ENCODE measurements around the gene ZNF571. TPM values are rescaled to one million over a fixed set of nuclear protein-coding genes. Genes with fewer than 3 reads are reported as not detected.

The ZNF571 gene
- total and polyA plus RNA-seq, 2 experiments from 2014 or later = 4.4 to 5.0 TPM

DNA sequence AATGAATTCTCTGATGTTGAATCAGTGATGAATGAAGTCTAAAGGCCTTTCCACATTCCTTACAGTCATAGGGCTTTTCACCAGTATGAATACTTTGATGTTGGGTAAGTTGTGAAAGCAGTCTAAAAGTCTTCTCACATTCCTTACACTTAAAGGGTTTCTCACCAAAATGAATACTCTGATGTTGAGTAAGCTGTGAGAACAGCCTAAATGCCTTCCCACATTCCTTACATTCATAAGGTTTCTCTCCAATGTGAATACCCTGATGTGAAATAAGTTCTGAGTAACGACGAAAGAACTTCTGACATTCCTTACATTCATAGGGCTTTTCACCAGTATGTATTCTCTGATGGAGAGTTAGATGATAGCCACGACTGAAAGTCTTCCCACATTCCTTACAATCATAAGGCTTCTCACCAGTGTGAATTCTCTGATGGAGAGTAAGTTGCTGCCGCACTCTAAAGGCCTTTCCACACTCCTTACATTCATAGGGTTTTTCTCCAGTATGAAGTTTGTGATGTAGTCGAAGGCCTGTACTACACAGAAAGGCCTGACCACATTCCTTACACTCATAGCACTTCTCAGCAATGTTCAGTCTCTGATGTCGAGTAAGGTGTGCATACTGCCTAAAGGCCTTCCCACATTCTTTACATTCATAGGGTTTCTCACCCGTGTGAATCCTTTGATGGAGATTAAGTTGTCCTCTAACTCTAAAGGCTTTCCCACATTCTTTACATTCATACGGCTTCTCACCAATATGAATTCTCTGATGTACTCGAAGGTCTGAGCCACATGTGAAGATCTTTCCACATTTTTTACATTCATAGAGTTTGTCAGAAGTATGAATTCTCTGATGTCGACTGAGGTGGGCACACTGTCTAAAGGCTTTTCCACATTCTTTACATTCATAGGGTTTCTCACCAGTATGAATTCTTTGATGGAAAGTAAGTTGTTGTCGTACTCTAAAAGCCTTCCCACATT, 40.8 kb upstream of the ZNF571 start:
- no peak overlapping the region for H2AFZ ChIP-seq
- no peak overlapping the region for H3K27ac ChIP-seq (ENCODE audit: low read depth)
- no peaks in the 10 kb centered on the region for H3K9me2 ChIP-seq (ENCODE audit: insufficient read depth)
- H3K4me3 ChIP-seq = no peak overlapping the region
- Mint-ChIP-seq H3K4me3 (no peak overlapping the region), H3K9me3 (peaks cover 71% of the 10 kb centered on the region), H3K36me3 (ENCODE audit: low read depth) (peaks cover 70% of the 10 kb centered on the region), H3K27ac (no peak overlapping the region), H3K4me1 (no peaks in the 10 kb centered on the region), H3K27me3 (ENCODE audit: insufficient read depth, low read depth, poor library complexity) (peaks cover 4% of the 10 kb centered on the region)
- DNase-seq (ENCODE audit: low spot score) (peak; percentile 35), ATAC-seq (no peak)
- no peaks in the 10 kb centered on the region for H3K27me3 ChIP-seq (ENCODE audit: insufficient read depth)
- H3K79me2 ChIP-seq (replicated peaks; ENCODE audit: insufficient read depth) = no peaks in the 10 kb centered on the region
- H3K4me2 ChIP-seq = no peak overlapping the region
- TF ChIP-seq POLR2AphosphoS5 (IDR thresholded peaks at IDR 0.05; ENCODE audit: low read depth) (no peak), EZH2 (IDR thresholded peaks at IDR 0.05; ENCODE audit: low read depth, unreplicated experiment) (no peak), ZNF114 (CRISPR knock-in tag; IDR thresholded peaks at IDR 0.05) (no peak), CREB1 (CRISPR knock-in tag; IDR thresholded peaks at IDR 0.05; ENCODE audit: low read depth) (no peak), JUNB (IDR thresholded peaks at IDR 0.05; ENCODE audit: unreplicated experiment) (no peak), STAT1 (IDR thresholded peaks at IDR 0.05; ENCODE audit: unreplicated experiment) (no peak), ZNF331 (CRISPR knock-in tag; IDR thresholded peaks at IDR 0.05; ENCODE audit: low read depth) (no peak), EZH2phosphoT487 (IDR thresholded peaks at IDR 0.05; ENCODE audit: unreplicated experiment) (no peak)
- TF ChIP-seq, protein P1, sequence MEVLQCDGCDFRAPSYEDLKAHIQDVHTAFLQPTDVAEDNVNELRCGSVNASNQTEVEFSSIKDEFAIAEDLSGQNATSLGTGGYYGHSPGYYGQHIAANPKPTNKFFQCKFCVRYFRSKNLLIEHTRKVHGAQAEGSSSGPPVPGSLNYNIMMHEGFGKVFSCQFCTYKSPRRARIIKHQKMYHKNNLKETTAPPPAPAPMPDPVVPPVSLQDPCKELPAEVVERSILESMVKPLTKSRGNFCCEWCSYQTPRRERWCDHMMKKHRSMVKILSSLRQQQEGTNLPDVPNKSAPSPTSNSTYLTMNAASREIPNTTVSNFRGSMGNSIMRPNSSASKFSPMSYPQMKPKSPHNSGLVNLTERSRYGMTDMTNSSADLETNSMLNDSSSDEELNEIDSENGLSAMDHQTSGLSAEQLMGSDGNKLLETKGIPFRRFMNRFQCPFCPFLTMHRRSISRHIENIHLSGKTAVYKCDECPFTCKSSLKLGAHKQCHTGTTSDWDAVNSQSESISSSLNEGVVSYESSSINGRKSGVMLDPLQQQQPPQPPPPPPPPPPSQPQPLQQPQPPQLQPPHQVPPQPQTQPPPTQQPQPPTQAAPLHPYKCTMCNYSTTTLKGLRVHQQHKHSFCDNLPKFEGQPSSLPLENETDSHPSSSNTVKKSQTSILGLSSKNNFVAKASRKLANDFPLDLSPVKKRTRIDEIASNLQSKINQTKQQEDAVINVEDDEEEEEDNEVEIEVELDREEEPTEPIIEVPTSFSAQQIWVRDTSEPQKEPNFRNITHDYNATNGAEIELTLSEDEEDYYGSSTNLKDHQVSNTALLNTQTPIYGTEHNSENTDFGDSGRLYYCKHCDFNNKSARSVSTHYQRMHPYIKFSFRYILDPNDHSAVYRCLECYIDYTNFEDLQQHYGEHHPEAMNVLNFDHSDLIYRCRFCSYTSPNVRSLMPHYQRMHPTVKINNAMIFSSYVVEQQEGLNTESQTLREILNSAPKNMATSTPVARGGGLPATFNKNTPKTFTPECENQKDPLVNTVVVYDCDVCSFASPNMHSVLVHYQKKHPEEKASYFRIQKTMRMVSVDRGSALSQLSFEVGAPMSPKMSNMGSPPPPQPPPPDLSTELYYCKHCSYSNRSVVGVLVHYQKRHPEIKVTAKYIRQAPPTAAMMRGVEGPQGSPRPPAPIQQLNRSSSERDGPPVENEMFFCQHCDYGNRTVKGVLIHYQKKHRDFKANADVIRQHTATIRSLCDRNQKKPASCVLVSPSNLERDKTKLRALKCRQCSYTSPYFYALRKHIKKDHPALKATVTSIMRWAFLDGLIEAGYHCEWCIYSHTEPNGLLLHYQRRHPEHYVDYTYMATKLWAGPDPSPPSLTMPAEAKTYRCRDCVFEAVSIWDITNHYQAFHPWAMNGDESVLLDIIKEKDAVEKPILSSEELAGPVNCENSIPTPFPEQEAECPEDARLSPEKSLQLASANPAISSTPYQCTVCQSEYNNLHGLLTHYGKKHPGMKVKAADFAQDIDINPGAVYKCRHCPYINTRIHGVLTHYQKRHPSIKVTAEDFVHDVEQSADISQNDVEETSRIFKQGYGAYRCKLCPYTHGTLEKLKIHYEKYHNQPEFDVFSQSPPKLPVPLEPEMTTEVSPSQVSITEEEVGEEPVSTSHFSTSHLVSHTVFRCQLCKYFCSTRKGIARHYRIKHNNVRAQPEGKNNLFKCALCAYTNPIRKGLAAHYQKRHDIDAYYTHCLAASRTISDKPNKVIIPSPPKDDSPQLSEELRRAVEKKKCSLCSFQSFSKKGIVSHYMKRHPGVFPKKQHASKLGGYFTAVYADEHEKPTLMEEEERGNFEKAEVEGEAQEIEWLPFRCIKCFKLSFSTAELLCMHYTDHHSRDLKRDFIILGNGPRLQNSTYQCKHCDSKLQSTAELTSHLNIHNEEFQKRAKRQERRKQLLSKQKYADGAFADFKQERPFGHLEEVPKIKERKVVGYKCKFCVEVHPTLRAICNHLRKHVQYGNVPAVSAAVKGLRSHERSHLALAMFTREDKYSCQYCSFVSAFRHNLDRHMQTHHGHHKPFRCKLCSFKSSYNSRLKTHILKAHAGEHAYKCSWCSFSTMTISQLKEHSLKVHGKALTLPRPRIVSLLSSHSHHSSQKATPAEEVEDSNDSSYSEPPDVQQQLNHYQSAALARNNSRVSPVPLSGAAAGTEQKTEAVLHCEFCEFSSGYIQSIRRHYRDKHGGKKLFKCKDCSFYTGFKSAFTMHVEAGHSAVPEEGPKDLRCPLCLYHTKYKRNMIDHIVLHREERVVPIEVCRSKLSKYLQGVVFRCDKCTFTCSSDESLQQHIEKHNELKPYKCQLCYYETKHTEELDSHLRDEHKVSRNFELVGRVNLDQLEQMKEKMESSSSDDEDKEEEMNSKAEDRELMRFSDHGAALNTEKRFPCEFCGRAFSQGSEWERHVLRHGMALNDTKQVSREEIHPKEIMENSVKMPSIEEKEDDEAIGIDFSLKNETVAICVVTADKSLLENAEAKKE (CRISPR knock-in tag; IDR thresholded peaks at IDR 0.05) = no peak
- TF ChIP-seq, protein P2, sequence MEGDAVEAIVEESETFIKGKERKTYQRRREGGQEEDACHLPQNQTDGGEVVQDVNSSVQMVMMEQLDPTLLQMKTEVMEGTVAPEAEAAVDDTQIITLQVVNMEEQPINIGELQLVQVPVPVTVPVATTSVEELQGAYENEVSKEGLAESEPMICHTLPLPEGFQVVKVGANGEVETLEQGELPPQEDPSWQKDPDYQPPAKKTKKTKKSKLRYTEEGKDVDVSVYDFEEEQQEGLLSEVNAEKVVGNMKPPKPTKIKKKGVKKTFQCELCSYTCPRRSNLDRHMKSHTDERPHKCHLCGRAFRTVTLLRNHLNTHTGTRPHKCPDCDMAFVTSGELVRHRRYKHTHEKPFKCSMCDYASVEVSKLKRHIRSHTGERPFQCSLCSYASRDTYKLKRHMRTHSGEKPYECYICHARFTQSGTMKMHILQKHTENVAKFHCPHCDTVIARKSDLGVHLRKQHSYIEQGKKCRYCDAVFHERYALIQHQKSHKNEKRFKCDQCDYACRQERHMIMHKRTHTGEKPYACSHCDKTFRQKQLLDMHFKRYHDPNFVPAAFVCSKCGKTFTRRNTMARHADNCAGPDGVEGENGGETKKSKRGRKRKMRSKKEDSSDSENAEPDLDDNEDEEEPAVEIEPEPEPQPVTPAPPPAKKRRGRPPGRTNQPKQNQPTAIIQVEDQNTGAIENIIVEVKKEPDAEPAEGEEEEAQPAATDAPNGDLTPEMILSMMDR (conservative IDR thresholded peaks at IDR 0.05; ENCODE audit: low read depth in 2 of 2) = no peak
- TF ChIP-seq, protein P3, sequence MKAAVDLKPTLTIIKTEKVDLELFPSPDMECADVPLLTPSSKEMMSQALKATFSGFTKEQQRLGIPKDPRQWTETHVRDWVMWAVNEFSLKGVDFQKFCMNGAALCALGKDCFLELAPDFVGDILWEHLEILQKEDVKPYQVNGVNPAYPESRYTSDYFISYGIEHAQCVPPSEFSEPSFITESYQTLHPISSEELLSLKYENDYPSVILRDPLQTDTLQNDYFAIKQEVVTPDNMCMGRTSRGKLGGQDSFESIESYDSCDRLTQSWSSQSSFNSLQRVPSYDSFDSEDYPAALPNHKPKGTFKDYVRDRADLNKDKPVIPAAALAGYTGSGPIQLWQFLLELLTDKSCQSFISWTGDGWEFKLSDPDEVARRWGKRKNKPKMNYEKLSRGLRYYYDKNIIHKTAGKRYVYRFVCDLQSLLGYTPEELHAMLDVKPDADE (IDR thresholded peaks at IDR 0.05) = no peak
- TF ChIP-seq, protein P4, sequence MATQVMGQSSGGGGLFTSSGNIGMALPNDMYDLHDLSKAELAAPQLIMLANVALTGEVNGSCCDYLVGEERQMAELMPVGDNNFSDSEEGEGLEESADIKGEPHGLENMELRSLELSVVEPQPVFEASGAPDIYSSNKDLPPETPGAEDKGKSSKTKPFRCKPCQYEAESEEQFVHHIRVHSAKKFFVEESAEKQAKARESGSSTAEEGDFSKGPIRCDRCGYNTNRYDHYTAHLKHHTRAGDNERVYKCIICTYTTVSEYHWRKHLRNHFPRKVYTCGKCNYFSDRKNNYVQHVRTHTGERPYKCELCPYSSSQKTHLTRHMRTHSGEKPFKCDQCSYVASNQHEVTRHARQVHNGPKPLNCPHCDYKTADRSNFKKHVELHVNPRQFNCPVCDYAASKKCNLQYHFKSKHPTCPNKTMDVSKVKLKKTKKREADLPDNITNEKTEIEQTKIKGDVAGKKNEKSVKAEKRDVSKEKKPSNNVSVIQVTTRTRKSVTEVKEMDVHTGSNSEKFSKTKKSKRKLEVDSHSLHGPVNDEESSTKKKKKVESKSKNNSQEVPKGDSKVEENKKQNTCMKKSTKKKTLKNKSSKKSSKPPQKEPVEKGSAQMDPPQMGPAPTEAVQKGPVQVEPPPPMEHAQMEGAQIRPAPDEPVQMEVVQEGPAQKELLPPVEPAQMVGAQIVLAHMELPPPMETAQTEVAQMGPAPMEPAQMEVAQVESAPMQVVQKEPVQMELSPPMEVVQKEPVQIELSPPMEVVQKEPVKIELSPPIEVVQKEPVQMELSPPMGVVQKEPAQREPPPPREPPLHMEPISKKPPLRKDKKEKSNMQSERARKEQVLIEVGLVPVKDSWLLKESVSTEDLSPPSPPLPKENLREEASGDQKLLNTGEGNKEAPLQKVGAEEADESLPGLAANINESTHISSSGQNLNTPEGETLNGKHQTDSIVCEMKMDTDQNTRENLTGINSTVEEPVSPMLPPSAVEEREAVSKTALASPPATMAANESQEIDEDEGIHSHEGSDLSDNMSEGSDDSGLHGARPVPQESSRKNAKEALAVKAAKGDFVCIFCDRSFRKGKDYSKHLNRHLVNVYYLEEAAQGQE (IDR thresholded peaks at IDR 0.05; ENCODE audit: unreplicated experiment) = no peak
- peaks cover 24% of the 10 kb centered on the region for H3K36me3 ChIP-seq (ENCODE audit: insufficient read depth)
- no peaks in the 10 kb centered on the region for H4K20me1 ChIP-seq (replicated peaks; ENCODE audit: insufficient read depth)
- no peaks in the 10 kb centered on the region for H3F3A ChIP-seq (replicated peaks; ENCODE audit: low read depth)
- no peaks in the 10 kb centered on the region for H3K4me1 ChIP-seq (ENCODE audit: insufficient read depth)

Data from GM23338 (cell line).